Measurements from ENCODE around the gene SLC22A23. TPM values are rescaled to one million over a fixed set of nuclear protein-coding genes. Genes with fewer than 3 reads are reported as not detected.

SLC22A23 gene
- total and polyA plus RNA-seq, 2 donors (not counting 1 experiment from before 2014, with no cell fraction given): 0.18 to 1.4 TPM

- CTCF ChIA-PET: no interaction called here
Observed at GRCh38 chr6:3456395-3456897, 404 bp downstream of the SLC22A23 start.

More at GRCh38 chr6:3456395-3456897, 404 bp downstream of the SLC22A23 start:
- ATAC-seq (ENCODE audit: low read depth) (peak; percentile 20), DNase-seq (no peak)
- Histone ChIP-seq H3K36me3 (replicated peaks in 1 of 2; ENCODE audit: control extremely low read depth in 1 of 2, control insufficient read depth in 1 of 2, extremely low read depth in 1 of 2, insufficient read depth in 2 of 2, low read length in 1 of 2) (no peaks in the 10 kb centered on the region), H2AFZ (ENCODE audit: insufficient read depth, low read depth, low read length, poor library complexity, severe bottlenecking) (peak overlapping the region; percentile 59), H3K27ac (ENCODE audit: low read length in 2 of 2) (no peak overlapping the region), H3K9me3 (ENCODE audit: control extremely low read depth in 1 of 3, control insufficient read depth in 2 of 3, insufficient read depth in 1 of 3, low read length in 2 of 3) (peaks cover 0 to 2% (median 0%) of the 10 kb centered on the region in 3 donors), H3K4me2 (replicated peaks; ENCODE audit: low read depth, low read length, poor library complexity, severe bottlenecking) (peak overlapping the region; percentile 89), H3K79me2 (ENCODE audit: control insufficient read depth, insufficient read depth, low read length) (no peaks in the 10 kb centered on the region), H4K20me1 (ENCODE audit: control insufficient read depth, insufficient read depth, low read length, poor library complexity, severe bottlenecking) (no peaks in the 10 kb centered on the region), H3K4me3 (ENCODE audit: control extremely low read depth in 1 of 5, extremely low read depth in 1 of 5, insufficient read depth in 1 of 5, low read depth in 2 of 5, low read length in 4 of 5) (peak overlapping the region in 3 of 5 experiments; percentile 41 to 51 (median 49)), H3K9ac (ENCODE audit: low read length) (peak overlapping the region; percentile 62), H3K4me1 (ENCODE audit: control insufficient read depth in 2 of 2, insufficient read depth in 2 of 2, low read length in 2 of 2) (peaks cover 23 to 24% of the 10 kb centered on the region in 2 donors), H3K27me3 (replicated peaks in 1 of 4; ENCODE audit: control extremely low read depth in 1 of 4, control insufficient read depth in 3 of 4, insufficient read depth in 4 of 4, low read length in 3 of 4) (peaks cover 0 to 60% (median 47%) of the 10 kb centered on the region in 4 experiments)
- intact Hi-C loops (cut with micrococcal nuclease): loop anchor here (2.0 to 10.0 kb wide), 4 partner anchors 100 to 698 kb away; no protein-coding TSS in a partner anchor
- POLR2A ChIA-PET: no interaction called here
- no peaks in the 10 kb centered on the region for H3K9me3 Mint-ChIP-seq (ENCODE audit: insufficient read depth)
- TF ChIP-seq EZH2 (IDR thresholded peaks at IDR 0.05; ENCODE audit: borderline replicate concordance, insufficient read depth, low read depth, low read length, poor library complexity, severe bottlenecking) (no peak), CTCF (IDR thresholded peaks at IDR 0.05) (no peak)
- no peak overlapping the region for H3K27ac Mint-ChIP-seq
- H3K27me3 Mint-ChIP-seq: peaks cover 41% of the 10 kb centered on the region
- under 1% methylated on average over 89 of the region's 89 CpGs for WGBS (ENCODE audit: insufficient coverage)
- no peak overlapping the region for H3K4me3 Mint-ChIP-seq
- peaks cover 5% of the 10 kb centered on the region for H3K4me1 Mint-ChIP-seq
